ENCODE results near the gene SBF2. TPM values are rescaled to one million over a fixed set of nuclear protein-coding genes. Genes with fewer than 3 reads are reported as not detected.

SBF2 gene
- total RNA-seq, 1 experiment from 2014 or later = 30.2 TPM

- Histone ChIP-seq H3K18ac (ENCODE audit: insufficient read length, low read depth, low read length) (no peak overlapping the region), H4K5ac (ENCODE audit: insufficient read length, low read depth, low read length) (no peak overlapping the region), H3K4me2 (ENCODE audit: insufficient read depth, insufficient read length, low read length) (no peak overlapping the region), H4K20me1 (ENCODE audit: control insufficient read depth, insufficient read depth, insufficient read length) (no peaks in the 10 kb centered on the region), H3K9ac (ENCODE audit: extremely low read depth, insufficient read length, low read length) (no peak overlapping the region), H2BK5ac (ENCODE audit: insufficient read length, low read length) (no peak overlapping the region), H3K27me3 (ENCODE audit: insufficient read depth, low read length) (no peaks in the 10 kb centered on the region), H3K9me3 (ENCODE audit: control insufficient read depth, low read depth, low read length) (no peaks in the 10 kb centered on the region), H2BK12ac (ENCODE audit: insufficient read length, low read depth, low read length) (no peak overlapping the region), H3K4ac (ENCODE audit: low read depth, low read length) (no peak overlapping the region), H3K23ac (ENCODE audit: insufficient read length, low read depth, low read length) (no peak overlapping the region), H2AFZ (ENCODE audit: low read length) (no peak overlapping the region), H2BK15ac (ENCODE audit: low read depth, low read length) (no peak overlapping the region), H3K23me2 (ENCODE audit: insufficient read length, low read depth, low read length, poor library complexity, severe bottlenecking) (no peaks in the 10 kb centered on the region), H3T11ph (ENCODE audit: low read length) (no peak overlapping the region), H4K91ac (ENCODE audit: insufficient read length, low read depth, low read length) (no peak overlapping the region), H2AK5ac (ENCODE audit: insufficient read length, low read length) (no peak overlapping the region), H3K4me1 (ENCODE audit: insufficient read depth, low read length) (peaks cover 5% of the 10 kb centered on the region; the same call in 1 of the 2 replicates), H3K14ac (ENCODE audit: insufficient read depth, low read length) (no peak overlapping the region), H2BK20ac (ENCODE audit: low read depth, low read length, poor library complexity, severe bottlenecking) (no peak overlapping the region), H3K79me1 (ENCODE audit: insufficient read depth, low read depth, low read length, poor library complexity, severe bottlenecking) (no peaks in the 10 kb centered on the region), H3K27ac (ENCODE audit: insufficient read length, low read depth, low read length) (no peak overlapping the region), H3K79me2 (ENCODE audit: insufficient read depth, low read length) (no peaks in the 10 kb centered on the region; the same call in 1 of the 2 replicates), H4K8ac (replicated peaks; ENCODE audit: insufficient read length, low read depth, low read length) (no peak overlapping the region), H3K56ac (ENCODE audit: insufficient read length, low read depth, low read length) (no peak overlapping the region), H2BK120ac (ENCODE audit: low read depth, low read length, poor library complexity, severe bottlenecking) (no peak overlapping the region)
- Mint-ChIP-seq H3K9me3 (peaks cover 17 to 18% of the 10 kb centered on the region in 2 experiments), H3K36me3 (ENCODE audit: insufficient read depth in 1 of 3, low read depth in 3 of 3) (peaks cover 13 to 17% (median 15%) of the 10 kb centered on the region in 3 experiments), H3K27ac (no peak overlapping the region), H3K4me1 (peaks cover 3% of the 10 kb centered on the region in 2 experiments), H3K27me3 (ENCODE audit: low read depth) (no peaks in the 10 kb centered on the region), H3K4me3 (no peak overlapping the region)
- no CpG with 5 or more reads among the region's 4 CpGs for WGBS (ENCODE audit: extremely low coverage, insufficient read length, low lambda C conversion rate)
- TF ChIP-seq CTCF (conservative IDR thresholded peaks at IDR 0.05) = peak; percentile 76
- no peak for DNase-seq
Observed at GRCh38 chr11:10208131-10208575, 85.9 kb downstream of the SBF2 start.

All from H9 (cell line).